Nephron progenitor cell (in vitro differentiated cells): Measurements from ENCODE around the gene LPAR4.
A peak's percentile ranks its signal among the peaks of the same experiment; 100 is the strongest.

ENCODE experiments used
- DNase-seq: peaks from one replicate; pipeline ENCODE4 v3.0.0; 2021
- H3K27ac Mint-ChIP-seq: 2 replicates; pipeline ENCODE4 v1.8.0; 2021; ENCODE audit warnings: mild to moderate bottlenecking, moderate library complexity, mixed read lengths
- H3K27me3 Mint-ChIP-seq: 2 replicates; pipeline ENCODE4 v1.8.0; 2021; ENCODE audit warnings: mild to moderate bottlenecking, low read depth, mixed read lengths; ENCODE audit not compliant: poor library complexity
- H3K36me3 Mint-ChIP-seq: 2 replicates; pipeline ENCODE4 v1.8.0; 2021; ENCODE audit warnings: low read depth, mixed read lengths
- H3K4me1 Mint-ChIP-seq: 2 replicates; pipeline ENCODE4 v1.8.0; 2021; ENCODE audit warnings: mixed read lengths
- H3K4me3 Mint-ChIP-seq: 2 replicates; pipeline ENCODE4 v1.8.0; 2021; ENCODE audit warnings: mild to moderate bottlenecking, moderate library complexity, mixed read lengths
- H3K9me3 Mint-ChIP-seq: 2 replicates; pipeline ENCODE4 v1.8.0; 2021; ENCODE audit warnings: mild to moderate bottlenecking, moderate library complexity, mixed read lengths
- TF ChIP-seq, protein P1 (sequence below): fragments of 200-600 bp; sonication (generic); IDR thresholded peaks from 2 replicates; pipeline ENCODE4 v1.5.0; 2021; ENCODE audit warnings: antibody characterized with exemption

Gene LPAR4

GRCh38 chrX:78754917-78755316, 7.4 kb downstream of the LPAR4 start:
- TF ChIP-seq, protein P1, sequence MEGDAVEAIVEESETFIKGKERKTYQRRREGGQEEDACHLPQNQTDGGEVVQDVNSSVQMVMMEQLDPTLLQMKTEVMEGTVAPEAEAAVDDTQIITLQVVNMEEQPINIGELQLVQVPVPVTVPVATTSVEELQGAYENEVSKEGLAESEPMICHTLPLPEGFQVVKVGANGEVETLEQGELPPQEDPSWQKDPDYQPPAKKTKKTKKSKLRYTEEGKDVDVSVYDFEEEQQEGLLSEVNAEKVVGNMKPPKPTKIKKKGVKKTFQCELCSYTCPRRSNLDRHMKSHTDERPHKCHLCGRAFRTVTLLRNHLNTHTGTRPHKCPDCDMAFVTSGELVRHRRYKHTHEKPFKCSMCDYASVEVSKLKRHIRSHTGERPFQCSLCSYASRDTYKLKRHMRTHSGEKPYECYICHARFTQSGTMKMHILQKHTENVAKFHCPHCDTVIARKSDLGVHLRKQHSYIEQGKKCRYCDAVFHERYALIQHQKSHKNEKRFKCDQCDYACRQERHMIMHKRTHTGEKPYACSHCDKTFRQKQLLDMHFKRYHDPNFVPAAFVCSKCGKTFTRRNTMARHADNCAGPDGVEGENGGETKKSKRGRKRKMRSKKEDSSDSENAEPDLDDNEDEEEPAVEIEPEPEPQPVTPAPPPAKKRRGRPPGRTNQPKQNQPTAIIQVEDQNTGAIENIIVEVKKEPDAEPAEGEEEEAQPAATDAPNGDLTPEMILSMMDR, result no peak
- H3K4me1 Mint-ChIP-seq, result no peaks in the 10 kb centered on the region
- H3K36me3 Mint-ChIP-seq, result peaks cover 26% of the 10 kb centered on the region
- H3K27ac Mint-ChIP-seq, result no peak overlapping the region
- no peaks in the 10 kb centered on the region for H3K27me3 Mint-ChIP-seq
- no peak for DNase-seq
- H3K9me3 Mint-ChIP-seq, result peaks cover 7% of the 10 kb centered on the region
- no peak overlapping the region for H3K4me3 Mint-ChIP-seq

DNA sequence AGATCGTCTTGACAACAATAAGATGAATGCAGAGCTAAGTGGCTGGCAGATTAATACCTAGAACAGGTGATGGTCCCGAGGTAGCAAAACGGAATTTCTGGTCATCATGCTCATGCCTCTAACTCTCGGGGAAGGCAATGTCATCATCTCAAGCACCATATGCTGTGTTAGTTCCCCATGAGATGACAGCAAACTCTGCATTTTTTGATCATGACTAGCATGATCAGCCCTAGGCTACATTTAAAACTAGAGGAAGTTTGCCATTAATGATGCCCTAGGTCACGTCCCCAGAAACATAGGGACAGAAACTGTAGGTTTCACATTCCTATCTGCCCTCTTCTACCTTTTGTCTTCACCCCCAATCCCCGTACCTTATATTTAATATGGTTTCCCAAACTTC, 11.6 kb downstream of the LPAR4 start:
- Mint-ChIP-seq H3K36me3 (peaks cover 26% of the 10 kb centered on the region), H3K27ac (no peak overlapping the region), H3K9me3 (peaks cover 9% of the 10 kb centered on the region), H3K4me1 (no peaks in the 10 kb centered on the region), H3K4me3 (no peak overlapping the region), H3K27me3 (no peaks in the 10 kb centered on the region)
- DNase-seq, result no peak
- TF ChIP-seq, protein P1, result no peak

DNA sequence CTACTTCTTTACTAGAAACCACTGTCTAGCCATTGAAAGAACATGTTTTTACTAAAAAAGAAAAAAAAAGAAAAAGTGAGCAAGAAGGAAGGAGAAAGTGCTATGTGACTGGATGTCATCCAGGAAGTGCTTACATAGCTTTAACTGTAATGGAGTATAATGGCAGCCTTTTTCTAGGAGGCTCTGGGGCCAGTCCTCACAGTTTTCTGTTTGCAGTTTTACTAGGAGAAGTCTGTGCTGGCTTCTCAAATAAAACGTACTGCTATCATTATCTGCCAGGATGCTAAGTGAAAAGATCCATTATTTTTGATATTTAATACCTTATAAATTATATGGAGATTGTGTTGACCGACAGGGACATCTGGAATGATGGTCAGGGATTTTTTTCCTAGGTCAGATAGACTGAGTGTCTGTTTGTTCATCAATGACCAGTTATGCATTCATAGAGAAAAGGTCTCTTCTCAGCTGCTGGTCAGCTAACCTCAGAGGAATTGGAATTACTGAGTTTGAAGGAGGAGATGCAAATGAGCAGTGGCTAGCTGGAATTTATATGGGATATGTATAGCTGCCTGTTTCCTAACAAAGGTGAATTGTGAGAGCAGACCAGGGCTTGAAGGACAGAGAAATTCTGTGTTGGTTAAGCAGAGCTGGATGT, 21.7 kb downstream of the LPAR4 start:
- H3K27ac Mint-ChIP-seq, result no peak overlapping the region
- TF ChIP-seq, protein P1, result no peak
- DNase-seq, result no peak
- H3K4me1 Mint-ChIP-seq, result peaks cover 17% of the 10 kb centered on the region
- H3K36me3 Mint-ChIP-seq, result no peaks in the 10 kb centered on the region
- no peak overlapping the region for H3K4me3 Mint-ChIP-seq
- H3K27me3 Mint-ChIP-seq, result no peaks in the 10 kb centered on the region
- H3K9me3 Mint-ChIP-seq, result peaks cover 30% of the 10 kb centered on the region

- Mint-ChIP-seq H3K27ac (no peak overlapping the region), H3K4me3 (no peak overlapping the region), H3K36me3 (no peaks in the 10 kb centered on the region), H3K27me3 (no peaks in the 10 kb centered on the region), H3K4me1 (peaks cover 17% of the 10 kb centered on the region), H3K9me3 (peaks cover 30% of the 10 kb centered on the region)
- DNase-seq, result peak; percentile 3
- TF ChIP-seq, protein P1, result no peak
Measured at GRCh38 chrX:78769946-78770345, 22.4 kb downstream of the LPAR4 start.

GRCh38 chrX:78796916-78797315, 49.4 kb downstream of the LPAR4 start:
- TF ChIP-seq, protein P1, result no peak
- Mint-ChIP-seq H3K36me3 (peaks cover 4% of the 10 kb centered on the region), H3K9me3 (peaks cover 14% of the 10 kb centered on the region), H3K27me3 (no peaks in the 10 kb centered on the region), H3K4me3 (no peak overlapping the region), H3K27ac (no peak overlapping the region), H3K4me1 (no peaks in the 10 kb centered on the region)
- DNase-seq, result no peak

- DNase-seq, result no peak
- Mint-ChIP-seq H3K4me1 (no peaks in the 10 kb centered on the region), H3K9me3 (peaks cover 25% of the 10 kb centered on the region), H3K27ac (no peak overlapping the region), H3K4me3 (no peak overlapping the region), H3K27me3 (no peaks in the 10 kb centered on the region), H3K36me3 (peaks cover 4% of the 10 kb centered on the region)
- TF ChIP-seq, protein P1, result no peak
Measured at GRCh38 chrX:78800114-78800513, 52.6 kb downstream of the LPAR4 start.
